GM18873 (cell line): ENCODE results near the gene EMX2.
"Not testable (repeated sequence)": the region's sequence is repeated elsewhere in the genome, so short reads cannot be mapped to it uniquely, and the experiment has no call there.

ENCODE experiments used
- ATAC-seq: cut with Tn5 transposase; IDR thresholded peaks from one replicate; pipeline ENCODE4 v1.9.1; 2021; ENCODE audit warnings: mild to moderate bottlenecking, moderate library complexity, moderate number of reproducible peaks; ENCODE audit not compliant: unreplicated experiment, low FRiP score

Gene EMX2

DNA sequence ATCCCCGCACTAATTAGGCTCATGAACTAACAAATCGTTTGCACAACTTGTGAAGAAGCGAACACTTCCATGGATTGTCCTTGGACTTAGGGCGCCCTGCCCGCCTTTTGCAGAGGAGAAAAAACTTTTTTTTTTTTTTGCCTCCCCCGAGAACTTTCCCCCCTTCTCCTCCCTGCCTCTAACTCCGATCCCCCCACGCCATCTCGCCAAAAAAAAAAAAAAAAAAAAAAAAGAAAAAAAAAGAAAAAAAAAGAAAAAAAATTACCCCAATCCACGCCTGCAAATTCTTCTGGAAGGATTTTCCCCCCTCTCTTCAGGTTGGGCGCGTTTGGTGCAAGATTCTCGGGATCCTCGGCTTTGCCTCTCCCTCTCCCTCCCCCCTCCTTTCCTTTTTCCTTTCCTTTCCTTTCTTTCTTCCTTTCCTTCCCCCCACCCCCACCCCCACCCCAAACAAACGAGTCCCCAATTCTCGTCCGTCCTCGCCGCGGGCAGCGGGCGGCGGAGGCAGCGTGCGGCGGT is at the start of gene EMX2:
EMX2 (plus strand) TSS at position 41 of the 519 bp plus-strand sequence. CDS start 522 bp downstream, outside the sequence.
- ATAC-seq = no peak

DNA sequence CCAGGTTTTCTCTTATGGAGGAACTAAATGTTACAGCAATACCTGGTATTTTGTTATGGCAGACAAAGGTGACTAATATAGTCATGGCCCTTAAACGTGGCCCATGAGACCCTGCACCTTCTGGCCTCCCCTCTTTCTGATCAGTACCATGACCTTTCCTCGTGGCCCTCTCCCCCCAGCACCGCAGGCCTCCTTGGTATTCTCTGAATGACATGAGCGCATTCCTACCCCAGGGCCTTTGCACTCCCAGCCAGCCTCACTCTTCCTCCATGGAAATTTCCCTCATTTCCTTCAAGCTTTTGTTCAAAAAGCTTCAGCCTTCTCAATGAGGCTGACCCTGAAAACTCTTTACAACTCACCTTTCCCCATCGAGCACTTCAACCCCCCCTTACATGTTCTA is 46.5 kb upstream of the EMX2 start:
- no peak for ATAC-seq

DNA sequence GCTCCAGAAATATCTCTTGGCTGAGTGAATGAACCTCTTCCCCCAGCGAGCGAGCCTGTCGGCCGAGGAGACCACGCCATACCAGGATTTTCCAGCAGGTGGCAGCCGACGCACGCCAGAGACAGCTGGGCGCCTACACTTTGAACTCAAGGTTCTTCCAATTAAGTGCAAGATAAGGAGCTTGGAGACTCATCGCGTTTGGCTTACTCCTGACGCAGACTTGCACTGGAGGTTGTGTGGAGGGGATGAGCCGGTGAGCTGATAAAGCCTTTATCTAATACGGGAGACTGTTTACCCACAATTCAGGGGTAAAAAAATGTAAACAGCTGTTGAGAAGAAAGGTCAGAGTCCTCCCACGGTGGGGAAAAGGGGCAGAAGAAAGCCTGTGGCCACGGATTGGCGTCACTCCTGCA is 45.9 kb upstream of the EMX2 start:
- peak; percentile 56 for ATAC-seq

DNA sequence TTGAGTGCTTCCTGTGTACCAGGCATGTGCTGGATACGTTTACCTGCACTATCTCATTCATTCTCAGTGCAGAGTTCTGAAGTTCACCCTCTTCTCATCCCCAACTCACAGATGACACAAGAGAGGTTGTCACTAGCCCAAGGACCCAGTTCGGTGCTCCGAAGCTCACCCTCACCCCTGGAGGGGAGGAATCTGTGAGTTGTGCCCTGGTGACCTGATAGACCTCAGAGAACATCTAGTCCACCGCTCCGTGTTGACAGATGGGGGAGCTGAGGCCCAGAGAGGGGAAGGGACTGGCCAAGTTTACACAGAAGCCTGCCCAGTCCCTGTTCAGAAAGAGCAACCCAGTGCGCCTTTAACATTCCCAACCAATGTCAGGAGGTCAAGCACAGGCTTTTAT is 44.8 kb upstream of the EMX2 start:
- ATAC-seq = no peak

DNA sequence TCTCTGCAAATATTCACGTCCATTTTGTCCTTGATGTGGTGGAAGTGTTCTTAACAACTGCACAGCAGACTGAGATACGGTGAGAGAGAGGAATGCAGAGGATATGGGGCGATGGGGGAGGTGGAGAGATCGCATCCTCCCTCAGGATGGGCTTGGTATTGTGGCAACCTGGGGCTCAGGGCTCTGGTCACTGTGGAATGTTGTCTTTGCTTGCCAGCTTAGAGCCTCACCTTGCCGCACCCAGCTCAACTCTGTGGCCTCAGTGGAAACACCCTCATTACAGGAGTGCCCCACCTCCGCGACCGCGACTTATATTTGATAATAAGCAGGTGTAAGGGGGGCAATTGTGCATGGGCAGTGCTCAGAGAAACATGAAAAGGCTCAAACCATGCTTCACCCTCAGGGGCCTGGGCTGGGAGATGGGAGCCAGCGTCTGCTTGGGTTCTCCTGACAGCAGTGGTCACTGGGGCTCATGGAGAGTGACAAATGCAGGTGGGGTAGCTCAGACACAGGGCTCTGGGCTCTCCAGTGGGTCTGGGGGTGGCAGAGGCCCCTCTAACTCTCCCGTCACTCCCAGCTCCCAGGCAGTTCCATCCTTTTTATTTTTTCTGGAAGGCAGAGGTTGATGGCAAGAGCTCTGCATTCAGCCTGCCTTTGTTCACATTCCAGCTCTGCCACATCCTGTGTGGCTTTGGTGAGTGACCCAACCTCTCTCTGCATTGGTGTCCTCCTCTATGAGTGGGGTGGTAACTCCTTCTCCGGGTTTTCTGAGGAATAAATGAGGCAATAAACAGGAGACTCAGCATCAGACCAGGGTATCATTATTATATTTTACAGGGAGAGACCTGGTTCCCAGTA is 43.1 kb upstream of the EMX2 start:
- no peak for ATAC-seq

DNA sequence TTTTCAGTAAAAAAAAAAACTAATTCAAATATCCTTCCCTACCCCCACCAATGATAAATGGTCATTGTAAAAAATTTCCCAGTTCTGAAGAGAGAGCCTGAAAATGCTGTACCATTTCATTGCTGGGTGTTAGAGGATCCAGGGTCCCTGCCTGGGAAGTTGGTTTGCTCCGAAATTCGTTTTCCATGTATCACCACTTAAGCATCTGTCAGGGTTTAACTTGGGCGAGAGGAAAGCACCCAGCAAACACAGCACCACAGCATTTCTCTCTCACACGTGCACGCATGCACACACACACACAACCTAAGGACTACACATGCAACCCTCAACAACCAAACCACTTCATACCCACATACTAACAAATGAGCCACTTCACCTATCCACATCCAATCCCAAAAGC is 42.1 kb upstream of the EMX2 start:
- no peak for ATAC-seq

DNA sequence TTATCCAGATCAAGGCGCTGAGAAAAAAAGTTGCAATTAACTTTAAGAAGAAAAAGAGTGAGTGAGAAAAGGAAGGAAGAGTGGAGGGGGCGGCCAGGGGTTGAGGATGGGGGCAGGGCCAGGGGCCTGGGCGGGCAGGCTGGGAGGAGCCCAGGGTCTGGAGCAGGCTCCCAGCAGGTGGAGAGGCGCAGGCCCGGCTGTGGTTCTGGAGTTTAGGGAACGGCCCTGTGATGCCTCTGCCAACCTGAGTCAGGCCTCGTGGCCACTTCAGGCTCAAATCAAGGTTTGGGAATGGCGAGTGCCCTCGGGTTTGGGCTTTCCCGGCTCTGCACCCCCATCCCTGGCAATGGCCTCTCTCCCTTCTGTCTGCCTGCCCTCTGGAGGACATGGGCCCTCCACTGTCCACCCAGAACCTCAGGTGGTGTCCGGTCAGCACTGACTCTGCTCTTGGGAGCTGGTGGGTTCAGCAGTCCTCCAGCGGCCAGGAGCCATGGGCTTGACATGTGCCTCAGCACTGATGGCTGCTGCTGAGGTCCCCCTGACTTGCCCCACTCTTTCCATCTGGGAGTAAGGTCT is 41.0 kb upstream of the EMX2 start:
- no peak for ATAC-seq

DNA sequence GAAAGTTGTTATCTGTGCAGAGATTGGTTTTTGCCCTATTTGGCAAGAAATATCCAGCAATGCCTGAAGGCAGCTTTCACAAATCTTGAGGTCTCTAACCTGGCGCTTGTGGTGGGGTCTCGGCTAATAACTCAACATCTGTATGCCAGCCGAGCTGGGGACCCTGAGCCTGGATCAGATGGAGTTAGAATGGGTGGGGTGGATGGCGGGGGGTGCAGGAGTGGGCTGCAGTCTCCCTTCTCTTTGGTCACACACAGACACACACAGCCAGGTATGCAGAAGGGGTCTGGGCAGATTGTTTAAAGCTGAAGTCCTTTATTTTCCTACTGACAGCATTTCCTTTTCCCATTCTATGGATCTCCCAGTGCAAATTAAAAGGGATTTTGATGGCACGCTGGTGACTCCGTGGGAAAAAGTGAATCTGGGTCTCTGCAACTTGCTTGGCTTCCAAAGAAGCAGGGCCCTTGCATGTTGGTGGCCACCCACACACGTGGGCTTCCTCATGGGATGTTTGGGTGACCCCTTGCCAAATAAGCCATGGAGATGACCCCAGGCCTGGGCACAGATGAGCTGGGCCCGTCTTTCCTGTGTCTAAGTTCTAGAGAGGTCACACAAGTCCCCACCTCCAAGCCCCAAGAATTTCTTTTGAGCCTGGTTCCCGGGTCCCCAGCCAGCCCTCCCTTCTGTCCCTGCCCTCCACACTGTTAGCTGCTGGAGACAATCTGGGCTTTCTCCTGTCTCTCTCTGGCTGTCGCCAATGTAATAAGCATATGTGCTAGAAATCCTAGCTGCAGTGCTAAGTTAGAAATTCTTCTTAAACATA is 39.9 kb upstream of the EMX2 start:
- ATAC-seq = no peak

DNA sequence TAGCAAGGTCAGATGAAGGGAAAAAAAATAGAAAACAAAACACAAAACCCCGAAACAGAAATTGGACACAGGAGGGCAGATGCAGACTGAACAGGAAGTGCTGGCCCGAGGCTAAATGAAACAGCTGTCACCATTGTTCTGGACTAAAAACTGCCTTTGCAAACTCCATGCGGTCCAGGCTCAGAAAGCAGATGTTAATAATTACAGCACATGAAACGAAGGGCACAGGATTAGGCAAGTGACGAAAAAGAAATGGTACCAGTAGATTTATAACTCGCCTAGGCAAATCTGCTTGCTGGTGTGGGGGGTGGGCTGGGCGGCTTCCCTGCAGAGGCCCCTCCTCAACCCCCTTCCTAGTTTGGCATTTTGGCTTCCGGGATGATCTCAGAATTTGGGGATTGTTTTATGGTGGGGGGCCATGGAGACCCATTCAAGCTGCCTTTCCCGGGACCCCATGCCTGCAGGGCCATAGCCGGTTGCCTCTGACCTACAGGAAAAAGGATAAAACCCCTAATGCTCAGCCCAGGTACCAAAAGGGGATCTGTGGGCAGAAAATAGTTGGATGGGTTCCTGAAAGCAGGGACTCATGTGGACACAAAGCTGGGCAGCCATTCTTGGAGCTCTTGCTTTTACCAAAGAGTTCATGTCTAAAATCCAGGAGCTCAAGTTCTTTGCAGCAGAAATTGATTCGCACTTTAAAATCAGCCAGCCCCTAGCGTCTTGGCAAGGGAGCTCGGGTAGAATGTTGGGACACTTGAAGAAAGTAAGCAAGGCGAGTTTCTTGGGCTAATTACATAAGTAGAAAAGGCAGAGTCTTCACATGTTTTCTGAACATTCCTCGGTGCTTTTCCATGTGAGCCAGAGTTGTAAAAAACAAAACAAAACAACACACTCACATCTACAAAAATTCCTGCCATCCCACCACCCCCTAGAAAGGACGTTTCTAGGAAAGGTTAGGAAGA is 39.0 kb upstream of the EMX2 start:
- ATAC-seq = peak; percentile 71

DNA sequence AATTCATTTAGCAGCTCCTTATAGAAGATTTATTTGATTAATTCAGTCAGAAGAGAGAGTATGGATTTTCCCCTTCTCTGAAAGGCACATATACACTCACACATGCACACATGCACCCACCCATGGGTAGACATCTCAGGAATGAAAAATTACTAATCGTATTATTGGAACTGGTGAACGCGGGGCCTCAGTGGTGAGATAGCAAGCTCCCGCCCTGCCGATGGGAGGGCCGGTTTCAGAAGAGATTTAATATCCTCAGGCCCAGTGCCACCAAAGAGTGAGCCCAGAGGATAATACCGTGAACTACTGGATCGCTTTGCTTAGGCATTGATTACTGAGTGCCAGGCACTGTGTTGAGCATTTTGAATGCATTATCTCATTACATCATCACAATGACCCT is 38.0 kb upstream of the EMX2 start:
- ATAC-seq = no peak

DNA sequence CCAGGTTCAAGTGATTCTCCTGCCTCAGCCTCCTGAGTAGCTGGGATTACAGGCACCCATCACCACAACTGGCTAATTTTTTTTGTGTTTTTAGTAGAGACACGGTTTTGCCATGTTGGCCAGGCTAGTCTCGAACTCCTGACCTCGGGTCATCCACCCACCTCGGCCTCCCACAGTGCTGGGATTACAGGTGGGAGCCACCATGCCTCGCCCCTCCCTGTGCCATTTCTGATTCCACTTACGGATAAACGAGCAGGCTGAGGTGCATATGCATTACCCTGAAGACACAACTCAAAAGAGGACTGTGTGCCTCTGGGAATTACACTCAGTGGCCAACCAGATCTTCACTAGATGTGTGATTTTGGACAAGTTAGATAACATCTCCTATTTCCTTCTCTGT is 35.5 kb upstream of the EMX2 start:
- ATAC-seq = not testable (repeated sequence)

DNA sequence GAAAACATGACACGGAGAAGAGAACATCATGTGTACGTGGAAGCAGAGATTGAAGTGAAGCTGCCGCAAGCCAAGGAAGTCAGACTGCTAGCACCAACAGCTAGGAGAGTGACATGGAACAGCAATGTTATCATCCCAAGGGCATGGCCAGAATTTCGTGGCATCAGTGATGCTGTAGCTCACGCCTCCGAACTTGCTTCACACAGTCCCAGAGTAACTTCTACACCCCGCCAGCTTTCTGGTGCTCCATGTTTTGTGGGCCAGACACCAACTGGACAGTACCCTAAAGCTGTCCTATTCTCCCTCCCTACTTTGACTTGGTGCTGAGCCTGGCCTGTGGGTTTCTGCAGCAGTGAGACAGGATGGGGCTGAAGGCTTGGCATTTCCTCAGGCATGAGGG is 33.0 kb upstream of the EMX2 start:
- ATAC-seq = no peak

DNA sequence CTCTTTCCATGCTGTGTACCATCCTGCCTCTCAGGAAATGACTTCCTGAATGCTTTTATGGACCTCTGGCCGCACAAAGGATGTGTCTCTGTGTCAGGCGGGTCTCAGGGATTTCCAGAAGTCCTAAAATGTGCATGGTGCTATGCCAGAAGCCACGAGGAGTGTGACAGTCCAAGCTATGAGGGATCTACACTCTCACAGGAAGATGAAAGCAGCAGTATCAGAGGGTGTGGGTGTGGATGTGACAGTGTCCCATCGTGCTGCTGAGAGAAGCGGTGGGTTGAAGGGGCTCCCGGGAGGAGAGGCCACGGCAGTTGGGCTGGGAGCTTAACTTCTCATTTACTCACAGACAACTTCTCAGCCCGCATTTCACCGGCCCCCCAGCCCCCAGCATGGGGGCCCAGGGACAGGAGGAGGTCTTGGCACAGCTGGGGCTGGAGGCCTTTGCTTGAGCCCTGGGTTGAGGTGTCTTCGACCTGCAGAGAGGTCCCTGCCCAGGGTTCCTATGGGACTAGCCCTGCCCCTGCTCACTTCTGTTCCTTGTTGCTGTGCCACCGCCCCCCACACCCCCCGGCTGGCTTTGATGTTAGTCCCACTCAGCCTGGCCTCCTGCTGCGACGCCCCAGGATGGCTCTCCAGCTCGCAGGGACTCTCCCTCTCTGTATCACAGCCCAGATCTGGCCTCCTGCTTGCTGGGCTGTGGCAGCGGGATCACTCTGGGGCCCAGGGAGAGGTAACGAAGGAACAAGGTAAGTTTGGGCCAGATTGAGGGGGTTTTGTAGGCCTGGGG is 30.8 kb upstream of the EMX2 start:
- ATAC-seq = no peak

DNA sequence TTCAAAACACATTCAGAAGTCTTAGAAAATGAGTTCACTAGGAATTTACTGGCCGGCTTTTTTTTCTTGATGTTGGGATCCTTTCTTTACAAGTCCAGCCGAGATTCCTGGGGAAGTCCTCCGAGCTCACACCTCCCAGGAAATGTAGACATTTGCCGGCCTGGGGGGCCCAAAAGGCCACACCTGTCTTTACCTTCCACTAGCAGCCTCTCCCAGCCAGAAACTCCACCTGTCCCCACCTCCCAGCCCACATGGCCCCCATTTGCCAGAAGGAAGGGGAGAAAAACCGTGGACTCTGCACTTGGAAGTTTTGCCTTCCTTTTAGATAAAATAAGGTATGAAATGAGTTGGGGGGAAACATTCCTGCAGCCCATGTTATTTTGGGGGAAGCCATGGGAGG is 27.6 kb upstream of the EMX2 start:
- no peak for ATAC-seq

DNA sequence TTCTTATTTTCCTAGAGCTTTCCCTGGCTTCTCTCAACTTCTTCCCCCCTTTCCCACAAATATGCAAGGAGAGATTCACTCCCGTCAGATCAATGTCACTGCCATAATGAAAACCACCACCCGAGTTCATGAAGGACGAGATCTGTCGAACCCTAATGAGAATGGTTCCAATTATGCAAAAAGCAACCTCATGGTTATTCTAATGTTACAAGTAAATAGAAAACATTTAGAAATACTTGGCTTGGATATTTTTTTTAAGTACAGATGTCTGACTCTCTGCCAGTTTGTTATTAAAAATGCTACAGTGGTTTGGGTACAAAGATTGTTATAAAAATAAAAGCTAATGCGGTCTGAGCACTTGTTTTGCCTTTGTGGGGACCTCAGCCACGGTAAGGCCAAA is 25.9 kb upstream of the EMX2 start:
- no peak for ATAC-seq

DNA sequence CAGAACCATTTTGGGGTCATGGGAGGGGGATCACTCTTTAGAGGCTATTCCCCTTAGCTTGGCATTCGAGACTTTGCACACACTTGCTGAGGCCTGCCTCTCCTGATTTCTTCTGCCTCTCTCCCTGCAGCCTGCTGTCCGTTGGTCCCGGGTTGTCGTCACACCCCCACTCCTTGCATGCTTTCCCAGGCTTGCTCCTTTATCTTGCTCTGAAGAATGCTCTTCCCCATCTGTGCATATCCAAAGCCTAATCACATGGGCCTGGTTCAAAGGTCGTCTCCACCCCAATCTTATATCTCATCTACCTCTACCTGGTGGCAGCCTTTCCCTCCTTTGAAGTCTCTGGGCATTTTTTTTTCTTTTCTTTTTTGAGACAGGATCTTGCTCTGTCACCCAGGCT is 24.3 kb upstream of the EMX2 start:
- no peak for ATAC-seq

DNA sequence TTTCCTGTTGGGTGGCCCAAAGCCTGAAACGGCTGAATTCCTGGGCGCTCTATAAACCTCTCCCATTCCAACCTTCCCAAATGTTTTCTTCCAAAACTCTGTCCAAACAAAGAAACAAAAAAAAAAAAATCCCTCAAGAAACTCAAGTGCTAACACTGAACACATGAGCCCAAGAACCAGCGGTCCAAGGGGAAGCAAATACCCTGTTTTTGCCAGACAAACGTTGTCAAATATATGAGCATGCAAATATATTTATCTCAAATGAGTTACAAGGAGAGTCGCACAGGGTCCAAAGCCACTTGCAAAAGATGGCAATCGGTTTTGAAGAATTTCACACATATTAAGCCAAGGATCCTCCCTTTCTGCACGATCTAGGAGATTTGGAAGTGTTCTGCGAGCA is 23.3 kb upstream of the EMX2 start:
- ATAC-seq = no peak

DNA sequence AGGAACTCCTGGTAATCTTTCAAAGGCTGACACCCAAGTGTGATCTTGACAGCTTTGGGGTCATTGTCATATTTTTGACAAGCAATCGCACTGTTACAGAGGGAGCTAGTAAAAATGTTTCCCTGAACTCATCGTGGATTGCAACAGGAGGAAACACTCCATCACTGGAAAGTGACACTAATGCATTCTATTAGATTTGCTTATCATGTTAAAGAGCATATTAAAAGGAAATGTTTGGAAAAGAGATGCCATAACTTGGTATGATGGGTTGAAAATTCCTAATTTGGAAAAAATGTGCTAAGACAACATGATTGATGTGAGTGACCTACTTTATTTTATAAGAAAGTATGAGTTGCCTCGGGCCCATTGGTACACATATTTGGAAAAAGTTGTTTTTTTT is 22.7 kb upstream of the EMX2 start:
- no peak for ATAC-seq

DNA sequence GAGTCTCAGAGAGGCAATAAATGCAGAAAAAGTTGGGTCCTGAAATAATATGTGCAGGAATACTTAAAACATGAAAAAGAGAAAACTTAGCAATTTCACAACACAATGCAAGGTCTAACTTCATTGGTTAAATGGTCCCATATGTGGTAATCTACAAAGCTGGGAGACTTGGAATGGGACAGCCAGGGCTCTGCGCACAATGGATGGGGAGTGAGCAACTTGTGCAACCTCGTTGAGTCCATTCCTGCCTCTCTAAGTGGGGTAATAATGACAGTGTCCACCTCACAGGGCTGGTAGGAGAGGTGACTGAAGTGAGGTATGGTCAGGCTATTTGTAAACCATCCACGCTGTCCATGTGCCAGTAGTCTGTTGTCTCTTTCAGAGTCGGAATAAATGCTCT is 11.8 kb upstream of the EMX2 start:
- no peak for ATAC-seq
